ENCODE measurements around the gene SPAG6. TPM values are rescaled to one million over a fixed set of nuclear protein-coding genes. Genes with fewer than 3 reads are reported as not detected.

Gene SPAG6
- total RNA-seq, 4 donors from 2014 or later, result not detected

GRCh38 chr10:22420787-22421517 is 75.7 kb downstream of the SPAG6 start:
- H3K27ac ChIP-seq, result no peak overlapping the region
- no peaks in the 10 kb centered on the region for H3K4me1 ChIP-seq
- H3K36me3 ChIP-seq, result no peaks in the 10 kb centered on the region
- TF ChIP-seq POLR2A (IDR thresholded peaks at IDR 0.05) (no peak), CTCF (IDR thresholded peaks at IDR 0.05) (peak in 1 of 5 experiments; percentile 14)
- WGBS, 2 donors, result 70 to 76% methylated on average over 4 of the region's 4 CpGs
- H3K27me3 ChIP-seq, result no peaks in the 10 kb centered on the region
- H3K4me3 ChIP-seq, result no peak overlapping the region
- H3K9me3 ChIP-seq, result no peaks in the 10 kb centered on the region
- no peak for DNase-seq (ENCODE audit: low spot score in 2 of 2)

GRCh38 chr10:22426653-22427052 is 81.4 kb downstream of the SPAG6 start:
- H3K4me1 ChIP-seq, result peaks cover 0 to 25% (median 0%) of the 10 kb centered on the region in 4 donors
- no peak overlapping the region for H3K4me3 ChIP-seq
- no peaks in the 10 kb centered on the region for H3K27me3 ChIP-seq
- H3K27ac ChIP-seq, result no peak overlapping the region
- no peak for DNase-seq (ENCODE audit: low spot score in 2 of 2)
- TF ChIP-seq CTCF (IDR thresholded peaks at IDR 0.05) (no peak), POLR2A (IDR thresholded peaks at IDR 0.05) (no peak), EP300 (IDR thresholded peaks at IDR 0.05) (no peak)
- 87 to 91% methylated on average over 5 of the region's 5 CpGs for WGBS, 2 donors
- no peaks in the 10 kb centered on the region for H3K9me3 ChIP-seq
- no peaks in the 10 kb centered on the region for H3K36me3 ChIP-seq

DNA sequence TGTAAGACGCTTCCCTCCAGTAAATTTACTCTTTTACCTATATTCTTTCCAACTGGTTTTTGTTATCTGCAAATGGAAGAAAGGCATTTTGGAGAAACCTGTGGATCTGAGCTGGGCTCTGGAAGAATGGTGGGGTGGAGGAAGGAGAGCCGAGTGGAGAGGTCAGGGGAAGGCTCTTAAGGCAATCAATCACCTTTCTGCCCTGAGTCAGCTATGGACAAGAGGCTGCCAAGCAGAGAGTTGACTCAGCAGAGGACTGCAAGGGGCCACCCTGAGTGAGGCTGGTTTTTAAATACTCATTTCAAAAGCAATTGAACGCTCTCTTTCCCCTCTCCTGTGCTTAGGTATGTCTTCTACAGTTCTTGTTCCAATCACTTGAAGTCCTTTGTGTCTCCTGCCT is 81.8 kb downstream of the SPAG6 start:
- no peak for DNase-seq (ENCODE audit: low spot score in 2 of 2)
- TF ChIP-seq EP300 (IDR thresholded peaks at IDR 0.05) (no peak), POLR2A (IDR thresholded peaks at IDR 0.05) (no peak), CTCF (IDR thresholded peaks at IDR 0.05) (no peak)
- Histone ChIP-seq H3K4me1 (peaks cover 0 to 25% (median 0%) of the 10 kb centered on the region in 4 donors), H3K27me3 (no peaks in the 10 kb centered on the region), H3K27ac (no peak overlapping the region), H3K36me3 (no peaks in the 10 kb centered on the region), H3K4me3 (no peak overlapping the region), H3K9me3 (no peaks in the 10 kb centered on the region)
- 77 to 78% methylated on average over 3 of the region's 3 CpGs for WGBS, 2 donors

GRCh38 chr10:22427890-22428571 is 82.7 kb downstream of the SPAG6 start:
- peaks cover 0 to 25% (median 0%) of the 10 kb centered on the region in 4 donors for H3K4me1 ChIP-seq
- no peaks in the 10 kb centered on the region for H3K27me3 ChIP-seq
- WGBS, 2 donors, result 14 to 20% methylated on average over 6 of the region's 6 CpGs
- DNase-seq (ENCODE audit: low spot score in 2 of 2), result no peak
- H3K4me3 ChIP-seq, result no peak overlapping the region
- TF ChIP-seq POLR2A (IDR thresholded peaks at IDR 0.05) (no peak), EP300 (IDR thresholded peaks at IDR 0.05) (no peak), CTCF (IDR thresholded peaks at IDR 0.05) (no peak)
- H3K36me3 ChIP-seq, result no peaks in the 10 kb centered on the region
- no peaks in the 10 kb centered on the region for H3K9me3 ChIP-seq
- H3K27ac ChIP-seq, result no peak overlapping the region

GRCh38 chr10:22429146-22429545 is 83.8 kb downstream of the SPAG6 start:
- TF ChIP-seq CTCF (IDR thresholded peaks at IDR 0.05) (no peak), EP300 (IDR thresholded peaks at IDR 0.05) (no peak), POLR2A (IDR thresholded peaks at IDR 0.05) (no peak)
- WGBS, 2 donors, result 62 to 64% methylated on average over 3 of the region's 3 CpGs
- H3K4me3 ChIP-seq, result no peak overlapping the region
- H3K27ac ChIP-seq, result no peak overlapping the region
- no peaks in the 10 kb centered on the region for H3K9me3 ChIP-seq
- peaks cover 0 to 27% (median 0%) of the 10 kb centered on the region in 4 donors for H3K4me1 ChIP-seq
- no peak for DNase-seq (ENCODE audit: low spot score in 2 of 2)
- no peaks in the 10 kb centered on the region for H3K36me3 ChIP-seq
- H3K27me3 ChIP-seq, result no peaks in the 10 kb centered on the region

All from tibial nerve (tissue), 4 donors.